Prostate gland (tissue), 2 donors: Measurements from ENCODE around the gene PLCB4. TPM values are rescaled to one million over a fixed set of nuclear protein-coding genes. Genes with fewer than 3 reads are reported as not detected.

Source experiments
- DNase-seq: peaks from one replicate; pipeline ENCODE4 v3.0.0-alpha.2; 2019; ENCODE audit warnings: low spot score
- H3K27ac ChIP-seq, 2 donors: fragments of 200-600 bp; sonication (generic); 2 replicates each; pipeline ENCODE4 v1.5.1; 2017 to 2019
- H3K27me3 ChIP-seq: fragments of 200-600 bp; sonication (generic); replicated peaks from 2 replicates; pipeline ENCODE4 v1.5.1; 2019; ENCODE audit not compliant: insufficient read depth
- H3K36me3 ChIP-seq, 2 donors: fragments of 200-600 bp; sonication (generic); 1 replicate in 1 of 2; 2 replicates in 1 of 2; pipeline versions ENCODE4 v1.5.1 to v1.8.1; 2017 to 2019
- H3K4me1 ChIP-seq: fragments of 200-600 bp; sonication (generic); replicated peaks from 2 replicates; pipeline ENCODE4 v1.5.1; 2019
- H3K4me3 ChIP-seq, 2 donors: fragments of 200-600 bp; sonication (generic); 2 replicates each; pipeline ENCODE4 v1.5.1; 2017 to 2019
- H3K9me3 ChIP-seq: fragments of 200-600 bp; sonication (generic); 2 replicates; pipeline ENCODE4 v1.5.1; 2017
- POLR2A ChIP-seq: fragments of 450-650 bp; IDR thresholded peaks from one replicate; pipeline ENCODE4 v1.6.1; 2016; ENCODE audit warnings: antibody characterized with exemption, mild to moderate bottlenecking
- POLR2AphosphoS5 ChIP-seq: sonication (generic); formaldehyde crosslinking; IDR thresholded peaks from one replicate; pipeline ENCODE4 v1.6.1; 2017; ENCODE audit warnings: antibody characterized with exemption
- WGBS: methylation state at CpG from one replicate; pipeline ENCODE4 v1.1.5; 2018; 5-methylcytosine and 5-hydroxymethylcytosine counted together
- intact Hi-C: fragments of 100-400 bp; cut with DNase I; formaldehyde crosslinking; loops from one replicate; pipeline ENCODE4 v1.14.2; 2022
- total RNA-seq, 2 donors: library from RNA; depleted of rRNA; stranded (reverse); fragments of >200 nt; gene quantifications; one replicate each; pipeline ENCODE4 v1.1.0, GENCODE V29; 2016
- TF ChIP-seq, protein P1 (sequence below), 4 experiments: fragments of 200-600 bp in 2 of 4; fragments of 450-650 bp in 2 of 4; sonication (generic) in 2 of 4; IDR thresholded peaks; 1 replicate in 3 of 4; 2 replicates in 1 of 4; pipeline ENCODE4 v1.5.1; 2016 to 2019; ENCODE audit warnings: antibody characterized with exemption in 4 of 4, mild to moderate bottlenecking in 2 of 4, moderate library complexity in 2 of 4

The PLCB4 gene
- total RNA-seq, 2 donors from 2014 or later, result 9.1 to 11.6 TPM

DNA sequence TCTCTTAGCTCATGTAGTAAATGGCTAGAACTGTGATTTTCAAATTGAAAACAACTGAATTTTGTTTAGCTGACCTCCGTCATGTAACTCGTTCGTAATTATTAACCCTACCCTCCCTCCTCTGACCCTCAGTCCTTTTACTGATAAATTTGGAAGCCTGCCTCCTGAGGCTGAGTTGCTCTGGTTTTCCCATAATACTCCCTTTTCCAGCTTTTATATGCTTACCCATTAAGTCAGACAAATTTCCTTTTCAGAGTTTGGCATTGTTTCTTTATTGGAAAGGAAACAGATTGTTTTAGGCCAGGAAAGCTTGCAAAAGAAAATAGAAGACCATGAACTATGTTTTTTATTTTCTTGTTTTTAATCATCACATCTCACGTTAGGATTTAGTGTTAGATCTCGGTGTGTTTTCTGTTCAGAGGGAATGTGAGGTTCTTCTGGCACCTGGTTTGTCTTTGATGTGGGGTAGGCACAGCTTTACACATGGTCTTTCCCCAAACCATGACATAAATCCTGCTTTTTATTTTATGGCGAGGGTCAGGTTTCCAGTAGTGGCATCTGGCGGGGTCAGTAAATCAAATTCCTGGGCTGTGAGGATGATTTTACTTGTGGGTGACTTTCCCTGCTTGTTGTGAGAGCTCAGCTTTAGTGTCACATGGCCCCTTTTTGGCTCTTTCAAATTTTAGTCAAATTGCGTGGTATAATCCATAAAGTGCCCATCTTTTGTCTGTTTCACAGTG, 24.5 kb downstream of the PLCB4 start:
- Histone ChIP-seq H3K4me3 (no peak overlapping the region), H3K27me3 (no peaks in the 10 kb centered on the region), H3K9me3 (no peaks in the 10 kb centered on the region), H3K27ac (no peak overlapping the region), H3K36me3 (no peaks in the 10 kb centered on the region), H3K4me1 (peaks cover 5% of the 10 kb centered on the region)
- TF ChIP-seq POLR2AphosphoS5 (no peak), POLR2A (no peak)
- TF ChIP-seq, protein P1, sequence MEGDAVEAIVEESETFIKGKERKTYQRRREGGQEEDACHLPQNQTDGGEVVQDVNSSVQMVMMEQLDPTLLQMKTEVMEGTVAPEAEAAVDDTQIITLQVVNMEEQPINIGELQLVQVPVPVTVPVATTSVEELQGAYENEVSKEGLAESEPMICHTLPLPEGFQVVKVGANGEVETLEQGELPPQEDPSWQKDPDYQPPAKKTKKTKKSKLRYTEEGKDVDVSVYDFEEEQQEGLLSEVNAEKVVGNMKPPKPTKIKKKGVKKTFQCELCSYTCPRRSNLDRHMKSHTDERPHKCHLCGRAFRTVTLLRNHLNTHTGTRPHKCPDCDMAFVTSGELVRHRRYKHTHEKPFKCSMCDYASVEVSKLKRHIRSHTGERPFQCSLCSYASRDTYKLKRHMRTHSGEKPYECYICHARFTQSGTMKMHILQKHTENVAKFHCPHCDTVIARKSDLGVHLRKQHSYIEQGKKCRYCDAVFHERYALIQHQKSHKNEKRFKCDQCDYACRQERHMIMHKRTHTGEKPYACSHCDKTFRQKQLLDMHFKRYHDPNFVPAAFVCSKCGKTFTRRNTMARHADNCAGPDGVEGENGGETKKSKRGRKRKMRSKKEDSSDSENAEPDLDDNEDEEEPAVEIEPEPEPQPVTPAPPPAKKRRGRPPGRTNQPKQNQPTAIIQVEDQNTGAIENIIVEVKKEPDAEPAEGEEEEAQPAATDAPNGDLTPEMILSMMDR (IDR thresholded peaks at IDR 0.05), result no peak
- WGBS, result 22% methylated on average over 8 of the region's 8 CpGs
- intact Hi-C loops, result no loop called here
- no peak for DNase-seq

DNA sequence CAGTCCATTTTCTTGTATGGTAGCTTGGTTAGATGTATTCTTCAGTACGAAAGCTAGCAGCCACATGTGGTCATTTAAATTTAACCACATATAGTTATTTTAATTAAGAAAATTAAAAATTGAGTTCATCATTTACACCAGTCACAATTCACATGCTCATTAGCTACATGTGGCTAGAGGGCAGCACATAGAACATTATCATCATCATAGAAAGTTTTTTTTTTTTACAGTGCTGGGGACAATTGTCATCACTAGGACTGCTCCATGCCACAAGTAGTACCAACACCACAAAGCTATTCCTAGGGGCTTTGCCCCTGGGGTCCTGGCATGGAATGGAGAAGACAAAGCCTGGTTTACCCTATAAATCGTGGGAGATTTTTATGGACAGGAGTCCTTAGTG, 30.5 kb downstream of the PLCB4 start:
- H3K27me3 ChIP-seq, result no peaks in the 10 kb centered on the region
- intact Hi-C loops, result no loop called here
- no peaks in the 10 kb centered on the region for H3K9me3 ChIP-seq
- no peak for DNase-seq
- H3K27ac ChIP-seq, result no peak overlapping the region
- WGBS, result 91% methylated on average over 2 of the region's 2 CpGs
- no peaks in the 10 kb centered on the region for H3K4me1 ChIP-seq
- H3K36me3 ChIP-seq, result no peaks in the 10 kb centered on the region
- H3K4me3 ChIP-seq, result no peak overlapping the region
- TF ChIP-seq, protein P1 (IDR thresholded peaks at IDR 0.05), result no peak
- TF ChIP-seq POLR2A, result no peak
- TF ChIP-seq POLR2AphosphoS5, result no peak

DNA sequence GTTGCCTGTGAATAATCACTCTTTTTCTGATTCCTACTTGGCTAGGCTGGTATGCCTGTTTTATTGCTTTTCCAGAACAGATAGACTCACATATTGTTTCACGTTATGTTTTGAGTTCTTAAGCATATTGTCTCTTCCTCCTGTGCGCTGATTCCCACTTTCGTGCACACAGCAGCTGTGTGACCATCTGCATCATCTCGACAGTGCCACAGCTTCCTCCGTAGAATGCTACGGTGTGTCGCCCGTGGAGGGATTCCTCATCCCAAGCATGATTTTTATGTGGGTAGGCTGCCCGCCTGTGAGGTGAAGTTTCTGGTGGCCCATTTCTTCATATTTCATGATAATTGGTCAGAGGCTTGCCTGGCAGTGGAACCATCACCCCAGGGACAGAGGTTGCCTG, 31.8 kb downstream of the PLCB4 start:
- no peak overlapping the region for H3K27ac ChIP-seq
- 98% methylated on average over 9 of the region's 9 CpGs for WGBS
- no peaks in the 10 kb centered on the region for H3K36me3 ChIP-seq
- no peaks in the 10 kb centered on the region for H3K27me3 ChIP-seq
- H3K9me3 ChIP-seq, result no peaks in the 10 kb centered on the region
- no peak for DNase-seq
- TF ChIP-seq, protein P1 (IDR thresholded peaks at IDR 0.05), result no peak
- TF ChIP-seq POLR2AphosphoS5 (no peak), POLR2A (no peak)
- H3K4me3 ChIP-seq, result no peak overlapping the region
- intact Hi-C loops, result no loop called here
- H3K4me1 ChIP-seq, result no peaks in the 10 kb centered on the region

DNA sequence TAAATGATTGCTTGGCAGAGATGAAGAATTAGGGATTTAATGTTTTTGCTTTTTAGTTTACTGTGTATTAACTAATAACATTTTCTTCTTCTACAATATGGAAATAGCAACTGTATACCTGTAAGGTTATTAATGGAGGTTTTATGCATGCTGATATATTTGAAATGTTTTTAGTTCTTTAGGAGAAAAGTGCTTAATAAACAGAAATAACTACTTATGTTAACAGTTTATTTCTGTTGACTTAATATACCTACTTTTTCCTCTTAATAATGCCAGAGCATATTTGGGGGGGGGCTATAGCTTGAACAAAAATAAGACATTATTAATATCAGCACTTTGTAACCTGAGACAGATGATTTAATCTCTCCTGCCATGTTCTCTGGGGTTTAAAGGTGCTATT, 33.6 kb downstream of the PLCB4 start:
- intact Hi-C loops, result no loop called here
- no peak for DNase-seq

DNA sequence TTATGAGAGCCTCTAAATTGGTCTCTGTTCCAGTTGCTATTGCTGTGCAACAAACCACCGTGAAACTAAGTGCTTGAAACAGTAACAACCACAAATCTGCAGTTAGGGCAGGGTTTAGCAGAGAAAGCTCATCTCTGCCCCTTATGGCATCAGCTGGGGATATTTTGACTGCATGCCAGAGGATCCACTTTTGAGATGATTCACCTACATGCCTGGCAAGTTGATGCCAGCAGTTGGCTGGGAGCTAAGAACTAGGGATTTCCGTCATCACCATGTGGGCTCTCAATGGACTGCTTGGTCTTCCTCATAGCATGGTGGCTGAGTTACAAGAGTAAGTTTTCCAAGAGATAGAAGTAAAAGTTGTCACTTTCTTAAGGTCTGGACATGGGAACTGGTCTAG, 35.1 kb downstream of the PLCB4 start:
- no peaks in the 10 kb centered on the region for H3K27me3 ChIP-seq
- no peak for TF ChIP-seq POLR2AphosphoS5
- no peak for TF ChIP-seq POLR2A
- TF ChIP-seq, protein P1 (IDR thresholded peaks at IDR 0.05), result no peak
- H3K36me3 ChIP-seq, result no peaks in the 10 kb centered on the region
- H3K4me1 ChIP-seq, result no peaks in the 10 kb centered on the region
- no peak for DNase-seq
- 91% methylated on average over 2 of the region's 2 CpGs for WGBS
- H3K4me3 ChIP-seq, result no peak overlapping the region
- no peaks in the 10 kb centered on the region for H3K9me3 ChIP-seq
- no peak overlapping the region for H3K27ac ChIP-seq
- intact Hi-C loops, result no loop called here

More for the DNA sequence above, 33.6 kb downstream of the PLCB4 start:
- no peak for TF ChIP-seq POLR2AphosphoS5
- Histone ChIP-seq H3K9me3 (no peaks in the 10 kb centered on the region), H3K27me3 (no peaks in the 10 kb centered on the region), H3K36me3 (no peaks in the 10 kb centered on the region), H3K27ac (no peak overlapping the region), H3K4me3 (no peak overlapping the region), H3K4me1 (no peaks in the 10 kb centered on the region)
